SK-N-SH (cell line): Measurements from ENCODE around the gene MKS1. TPM values are rescaled to one million over a fixed set of nuclear protein-coding genes. Genes with fewer than 3 reads are reported as not detected.

Experiments
- CTCF ChIA-PET: fragments of 300-600, 350-600 bp; formaldehyde crosslinking; extraction: SDS; loops from one replicate; lab custom pipeline; 2021; lab: Yijun Ruan, JAX
- POLR2A ChIA-PET: fragments of 350-600 bp; sonication (Branson Sonifier 250); formaldehyde crosslinking; extraction: SDS; loops from one replicate; lab custom pipeline; 2020; ENCODE audit warnings: antibody characterized with exemption, inconsistent platforms; lab: Yijun Ruan, JAX
- DNase-seq: peaks from one replicate; pipeline ENCODE4 v3.0.0; 2012
- H2AFZ ChIP-seq: fragments of 200-600 bp; sonication (generic); 2 replicates; pipeline ENCODE4 v1.8.1; 2016; ENCODE audit warnings: antibody characterized with exemption, mild to moderate bottlenecking, low read depth
- H3F3A ChIP-seq: fragments of 200-600 bp; sonication (generic); replicated peaks from 2 replicates; pipeline ENCODE3; 2016; ENCODE audit warnings: antibody characterized with exemption, mild to moderate bottlenecking; ENCODE audit not compliant: insufficient read depth
- H3K27ac ChIP-seq, 2 experiments: fragments of 200-500 bp in 1 of 2; fragments of 200-600 bp in 1 of 2; sonication (Bioruptor generic) in 1 of 2; sonication (generic), shearing (Covaris generic) in 1 of 2; 2 replicates each; pipeline versions ENCODE4 v1.5.1 to v1.6.1; 2014 to 2016; ENCODE audit warnings: low read depth in 2 of 2, inconsistent platforms in 1 of 2, low read length in 1 of 2, mild to moderate bottlenecking in 1 of 2, mixed read lengths in 1 of 2
- H3K27me3 ChIP-seq: fragments of 200-600 bp; sonication (generic), shearing (Covaris generic); 2 replicates; pipeline ENCODE4 v1.6.1; 2016; ENCODE audit warnings: mixed run types; ENCODE audit not compliant: insufficient read depth
- H3K36me3 ChIP-seq, 2 experiments: fragments of 200-500 bp in 1 of 2; fragments of 200-600 bp in 1 of 2; sonication (Bioruptor generic) in 1 of 2; sonication (generic) in 1 of 2; replicated peaks in 1 of 2; 2 replicates each; pipeline versions ENCODE3 to v1.5.1; 2014 to 2016; ENCODE audit warnings: low read length in 1 of 2, mild to moderate bottlenecking in 1 of 2; ENCODE audit not compliant: insufficient read depth in 2 of 2, control insufficient read depth in 1 of 2
- H3K4me1 ChIP-seq, 2 experiments: fragments of 200-500 bp in 1 of 2; fragments of 200-600 bp in 1 of 2; sonication (Bioruptor generic) in 1 of 2; sonication (generic), shearing (Covaris generic) in 1 of 2; 2 replicates each; pipeline versions ENCODE4 v1.5.1 to v1.6.1; 2014 to 2016; ENCODE audit warnings: low read depth in 1 of 2, low read length in 1 of 2, mixed run types in 1 of 2; ENCODE audit not compliant: insufficient read depth in 2 of 2, control insufficient read depth in 1 of 2
- H3K4me2 ChIP-seq: fragments of 200-600 bp; sonication (generic), shearing (Covaris generic); 2 replicates; pipeline ENCODE4 v1.6.1; 2017; ENCODE audit warnings: mixed run types
- H3K4me3 ChIP-seq, 2 experiments: fragments of 200-500 bp in 1 of 2; fragments of 200-600 bp in 1 of 2; sonication (Bioruptor generic) in 1 of 2; sonication (generic), shearing (Covaris generic) in 1 of 2; 2 replicates each; pipeline versions ENCODE4 v1.5.1 to v1.8.1; 2014 to 2016; ENCODE audit warnings: low read depth in 2 of 2, inconsistent platforms in 1 of 2, low read length in 1 of 2, mild to moderate bottlenecking in 1 of 2, mixed read lengths in 1 of 2, moderate library complexity in 1 of 2
- H3K79me2 ChIP-seq: fragments of 200-600 bp; sonication (generic); 2 replicates; pipeline ENCODE4 v1.8.1; 2017; ENCODE audit warnings: mild to moderate bottlenecking; ENCODE audit not compliant: insufficient read depth
- H3K9ac ChIP-seq: fragments of 200-600 bp; sonication (generic); 2 replicates; pipeline ENCODE4 v1.6.1; 2017; ENCODE audit warnings: mixed run types
- H3K9me2 ChIP-seq: fragments of 200-600 bp; sonication (generic); 2 replicates; pipeline ENCODE4 v1.6.1; 2017; ENCODE audit warnings: mixed run types
- H3K9me3 ChIP-seq: fragments of 200-600 bp; sonication (generic); 2 replicates; pipeline ENCODE4 v1.6.1; 2017; ENCODE audit warnings: mixed run types, mild to moderate bottlenecking, moderate library complexity
- H4K20me1 ChIP-seq: fragments of 200-600 bp; sonication (generic); 2 replicates; pipeline ENCODE4 v1.6.1; 2017; ENCODE audit warnings: mild to moderate bottlenecking, mixed run types; ENCODE audit not compliant: insufficient read depth
- ELF1 ChIP-seq: IDR thresholded peaks from 2 replicates; pipeline ENCODE4 v1.4.0; 2012
- TAF1 ChIP-seq: IDR thresholded peaks from 2 replicates; pipeline ENCODE4 v1.6.1; 2012; ENCODE audit warnings: low read depth, mild to moderate bottlenecking, low read length, moderate library complexity, borderline replicate concordance
- WGBS: methylation state at CpG from one replicate; pipeline ENCODE4 v1.1.6; 2017; ENCODE audit warnings: low lambda C conversion rate; 5-methylcytosine and 5-hydroxymethylcytosine counted together
- polyA plus RNA-seq, 3 experiments: library from polyadenylated mRNA; depleted of rRNA; stranded (reverse); fragments of >200 nt; gene quantifications; 2 replicates each; pipeline ENCODE4 v1.2.3, GENCODE V29; 2012
- TF ChIP-seq, protein P1 (sequence below): IDR thresholded peaks from 2 replicates; pipeline ENCODE4 v1.4.0; 2012; ENCODE audit warnings: low read depth, borderline replicate concordance
- TF ChIP-seq, protein P2 (sequence below): IDR thresholded peaks from 2 replicates; pipeline ENCODE4 v1.6.1; 2012; ENCODE audit warnings: mild to moderate bottlenecking, low read depth, low read length, moderate library complexity
- TF ChIP-seq, protein P3 (sequence below): IDR thresholded peaks from 2 replicates; pipeline ENCODE4; 2012
- TF ChIP-seq, protein P4 (sequence below): fragments of 200-600 bp; sonication (generic); IDR thresholded peaks from 2 replicates; pipeline ENCODE4 v1.6.1; 2017; ENCODE audit warnings: antibody characterized with exemption, mild to moderate bottlenecking, moderate library complexity

MKS1 gene
- polyA plus RNA-seq, 1 of the 3 experiments (the other 2 are of a cell fraction): 28.5 TPM

DNA sequence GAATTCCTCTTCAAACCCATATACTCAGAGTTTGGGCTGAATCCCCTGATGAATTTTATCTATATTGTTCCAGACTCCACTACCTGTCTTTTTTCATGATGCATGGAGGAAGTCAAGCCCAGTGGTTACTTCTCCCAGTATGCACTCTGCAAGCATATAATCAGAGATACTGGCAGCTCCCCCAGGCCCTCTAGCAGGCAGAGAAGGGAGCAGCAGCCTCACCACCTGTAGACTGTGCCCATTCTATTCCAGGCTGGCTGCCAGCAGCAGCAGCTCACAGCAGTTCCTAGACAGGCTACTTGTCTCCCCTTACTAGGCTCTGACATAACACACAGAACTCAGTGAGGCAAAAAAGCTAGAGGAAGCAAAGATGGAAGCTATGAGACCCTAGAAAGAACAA is 3.4 kb downstream of the MKS1 start:
- H3K4me2 ChIP-seq: no peak overlapping the region
- TF ChIP-seq ELF1 (no peak), TAF1 (no peak)
- TF ChIP-seq, protein P1, sequence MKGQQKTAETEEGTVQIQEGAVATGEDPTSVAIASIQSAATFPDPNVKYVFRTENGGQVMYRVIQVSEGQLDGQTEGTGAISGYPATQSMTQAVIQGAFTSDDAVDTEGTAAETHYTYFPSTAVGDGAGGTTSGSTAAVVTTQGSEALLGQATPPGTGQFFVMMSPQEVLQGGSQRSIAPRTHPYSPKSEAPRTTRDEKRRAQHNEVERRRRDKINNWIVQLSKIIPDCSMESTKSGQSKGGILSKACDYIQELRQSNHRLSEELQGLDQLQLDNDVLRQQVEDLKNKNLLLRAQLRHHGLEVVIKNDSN: no peak
- H3K9ac ChIP-seq: no peak overlapping the region
- H3K9me2 ChIP-seq: no peaks in the 10 kb centered on the region
- H4K20me1 ChIP-seq: no peaks in the 10 kb centered on the region
- H3K27me3 ChIP-seq: no peaks in the 10 kb centered on the region
- H3K4me1 ChIP-seq: peaks cover 0 to 10% of the 10 kb centered on the region in 2 experiments; a peak in 1 of 4 replicates
- peak; percentile 22 for DNase-seq
- H3K79me2 ChIP-seq: no peaks in the 10 kb centered on the region
- no peak overlapping the region for H2AFZ ChIP-seq
- H3K9me3 ChIP-seq: no peaks in the 10 kb centered on the region
- H3K4me3 ChIP-seq: no peak overlapping the region
- no peak overlapping the region for H3K27ac ChIP-seq
- H3K36me3 ChIP-seq: peaks cover 8 to 46% of the 10 kb centered on the region in 2 experiments
- no peaks in the 10 kb centered on the region for H3F3A ChIP-seq
- POLR2A ChIA-PET: interaction anchor here (1.1 kb wide), 1 partner anchor 9 kb away, joined by 3 read pairs; no protein-coding TSS in a partner anchor
- CTCF ChIA-PET: interaction anchor here (0.8 to 3.2 kb wide), 8 partner anchors 9 to 201 kb away, joined by 3 to 14 read pairs (median 5); partner anchors contain the start of gene RNF43

DNA sequence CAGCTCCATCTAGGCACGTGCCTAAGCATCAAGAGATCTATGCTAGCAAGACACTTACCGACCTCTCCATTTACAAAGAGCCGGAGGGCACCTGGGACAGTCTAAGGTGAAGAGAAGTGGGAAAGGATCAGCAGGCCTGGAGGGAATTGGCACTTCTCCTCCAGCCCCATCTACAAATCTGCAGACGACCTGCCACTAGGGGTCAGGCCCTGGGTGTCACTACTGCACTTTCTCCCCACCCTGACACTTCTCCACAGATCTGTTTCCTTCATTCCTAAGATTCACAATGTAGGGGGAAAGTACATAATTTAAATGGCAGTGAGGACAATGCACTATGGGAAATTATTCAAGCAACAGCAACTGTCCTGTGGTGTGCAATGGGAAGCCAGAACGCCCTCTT is 8.1 kb downstream of the MKS1 start:
- Histone ChIP-seq H4K20me1 (no peaks in the 10 kb centered on the region), H3K27ac (no peak overlapping the region), H3F3A (no peaks in the 10 kb centered on the region), H3K9ac (no peak overlapping the region), H3K9me3 (no peaks in the 10 kb centered on the region), H3K36me3 (peaks cover 13 to 79% of the 10 kb centered on the region in 2 experiments), H3K27me3 (no peaks in the 10 kb centered on the region), H2AFZ (no peak overlapping the region), H3K79me2 (no peaks in the 10 kb centered on the region), H3K4me1 (no peaks in the 10 kb centered on the region), H3K4me2 (no peak overlapping the region), H3K4me3 (no peak overlapping the region), H3K9me2 (no peaks in the 10 kb centered on the region)
- no peak for DNase-seq
- ChIA-PET CTCF (interaction anchor here (1.9 to 2.3 kb wide), 3 partner anchors 8 to 39 kb away, joined by 6 to 10 read pairs (median 7); partner anchors contain the start of gene MKS1), POLR2A (no interaction called here)
- WGBS: 79% methylated on average over 5 of the region's 5 CpGs
- TF ChIP-seq, protein P2, sequence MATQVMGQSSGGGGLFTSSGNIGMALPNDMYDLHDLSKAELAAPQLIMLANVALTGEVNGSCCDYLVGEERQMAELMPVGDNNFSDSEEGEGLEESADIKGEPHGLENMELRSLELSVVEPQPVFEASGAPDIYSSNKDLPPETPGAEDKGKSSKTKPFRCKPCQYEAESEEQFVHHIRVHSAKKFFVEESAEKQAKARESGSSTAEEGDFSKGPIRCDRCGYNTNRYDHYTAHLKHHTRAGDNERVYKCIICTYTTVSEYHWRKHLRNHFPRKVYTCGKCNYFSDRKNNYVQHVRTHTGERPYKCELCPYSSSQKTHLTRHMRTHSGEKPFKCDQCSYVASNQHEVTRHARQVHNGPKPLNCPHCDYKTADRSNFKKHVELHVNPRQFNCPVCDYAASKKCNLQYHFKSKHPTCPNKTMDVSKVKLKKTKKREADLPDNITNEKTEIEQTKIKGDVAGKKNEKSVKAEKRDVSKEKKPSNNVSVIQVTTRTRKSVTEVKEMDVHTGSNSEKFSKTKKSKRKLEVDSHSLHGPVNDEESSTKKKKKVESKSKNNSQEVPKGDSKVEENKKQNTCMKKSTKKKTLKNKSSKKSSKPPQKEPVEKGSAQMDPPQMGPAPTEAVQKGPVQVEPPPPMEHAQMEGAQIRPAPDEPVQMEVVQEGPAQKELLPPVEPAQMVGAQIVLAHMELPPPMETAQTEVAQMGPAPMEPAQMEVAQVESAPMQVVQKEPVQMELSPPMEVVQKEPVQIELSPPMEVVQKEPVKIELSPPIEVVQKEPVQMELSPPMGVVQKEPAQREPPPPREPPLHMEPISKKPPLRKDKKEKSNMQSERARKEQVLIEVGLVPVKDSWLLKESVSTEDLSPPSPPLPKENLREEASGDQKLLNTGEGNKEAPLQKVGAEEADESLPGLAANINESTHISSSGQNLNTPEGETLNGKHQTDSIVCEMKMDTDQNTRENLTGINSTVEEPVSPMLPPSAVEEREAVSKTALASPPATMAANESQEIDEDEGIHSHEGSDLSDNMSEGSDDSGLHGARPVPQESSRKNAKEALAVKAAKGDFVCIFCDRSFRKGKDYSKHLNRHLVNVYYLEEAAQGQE: no peak
- TF ChIP-seq, protein P3, sequence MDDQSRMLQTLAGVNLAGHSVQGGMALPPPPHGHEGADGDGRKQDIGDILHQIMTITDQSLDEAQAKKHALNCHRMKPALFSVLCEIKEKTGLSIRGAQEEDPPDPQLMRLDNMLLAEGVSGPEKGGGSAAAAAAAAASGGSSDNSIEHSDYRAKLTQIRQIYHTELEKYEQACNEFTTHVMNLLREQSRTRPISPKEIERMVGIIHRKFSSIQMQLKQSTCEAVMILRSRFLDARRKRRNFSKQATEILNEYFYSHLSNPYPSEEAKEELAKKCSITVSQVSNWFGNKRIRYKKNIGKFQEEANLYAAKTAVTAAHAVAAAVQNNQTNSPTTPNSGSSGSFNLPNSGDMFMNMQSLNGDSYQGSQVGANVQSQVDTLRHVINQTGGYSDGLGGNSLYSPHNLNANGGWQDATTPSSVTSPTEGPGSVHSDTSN: no peak
- TF ChIP-seq, protein P4, sequence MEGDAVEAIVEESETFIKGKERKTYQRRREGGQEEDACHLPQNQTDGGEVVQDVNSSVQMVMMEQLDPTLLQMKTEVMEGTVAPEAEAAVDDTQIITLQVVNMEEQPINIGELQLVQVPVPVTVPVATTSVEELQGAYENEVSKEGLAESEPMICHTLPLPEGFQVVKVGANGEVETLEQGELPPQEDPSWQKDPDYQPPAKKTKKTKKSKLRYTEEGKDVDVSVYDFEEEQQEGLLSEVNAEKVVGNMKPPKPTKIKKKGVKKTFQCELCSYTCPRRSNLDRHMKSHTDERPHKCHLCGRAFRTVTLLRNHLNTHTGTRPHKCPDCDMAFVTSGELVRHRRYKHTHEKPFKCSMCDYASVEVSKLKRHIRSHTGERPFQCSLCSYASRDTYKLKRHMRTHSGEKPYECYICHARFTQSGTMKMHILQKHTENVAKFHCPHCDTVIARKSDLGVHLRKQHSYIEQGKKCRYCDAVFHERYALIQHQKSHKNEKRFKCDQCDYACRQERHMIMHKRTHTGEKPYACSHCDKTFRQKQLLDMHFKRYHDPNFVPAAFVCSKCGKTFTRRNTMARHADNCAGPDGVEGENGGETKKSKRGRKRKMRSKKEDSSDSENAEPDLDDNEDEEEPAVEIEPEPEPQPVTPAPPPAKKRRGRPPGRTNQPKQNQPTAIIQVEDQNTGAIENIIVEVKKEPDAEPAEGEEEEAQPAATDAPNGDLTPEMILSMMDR: peak; percentile 42
